A673 (cell line): ENCODE results near the gene KCND1.

ENCODE experiments used
- CTCF ChIP-seq: fragments of 300-800, 200-600 bp; sonication (generic); conservative IDR thresholded peaks from 2 replicates; pipeline ENCODE4 v1.5.1; 2017; ENCODE audit warnings: low read depth, mild to moderate bottlenecking, antibody characterized with exemption, low read length, moderate library complexity, mixed read lengths
- EZH2 ChIP-seq: fragments of 200-600 bp; sonication (generic); IDR thresholded peaks from 2 replicates; pipeline ENCODE4 v1.6.1; 2017; ENCODE audit warnings: borderline replicate concordance, low read depth, mild to moderate bottlenecking, mixed read lengths, antibody characterized with exemption, low read length; ENCODE audit not compliant: poor library complexity, severe bottlenecking

GRCh38 chrX:48976086-48976485, 4.4 kb upstream of the KCND1 start:
- TF ChIP-seq CTCF (no peak), EZH2 (no peak)
